ENCODE results near the gene STMN3. TPM values are rescaled to one million over a fixed set of nuclear protein-coding genes. Genes with fewer than 3 reads are reported as not detected.
"Not testable (repeated sequence)": the region's sequence is repeated elsewhere in the genome, so short reads cannot be mapped to it uniquely, and the experiment has no call there.

STMN3 gene
- total RNA-seq, 4 donors from 2014 or later, result 14.2 to 20.7 (median 17.0) TPM

GRCh38 chr20:63678667-63679465 is 25.6 kb upstream of the STMN3 start:
- peaks cover 50% of the 10 kb centered on the region for H3K36me3 ChIP-seq
- no peak overlapping the region for H3K4me3 ChIP-seq
- no peaks in the 10 kb centered on the region for H3K27me3 ChIP-seq
- H3K9me3 ChIP-seq, result no peaks in the 10 kb centered on the region
- no peak for TF ChIP-seq POLR2AphosphoS5 (IDR thresholded peaks at IDR 0.05)
- TF ChIP-seq EP300 (IDR thresholded peaks at IDR 0.05), result no peak
- TF ChIP-seq POLR2A (IDR thresholded peaks at IDR 0.05), result no peak
- TF ChIP-seq, protein P1, sequence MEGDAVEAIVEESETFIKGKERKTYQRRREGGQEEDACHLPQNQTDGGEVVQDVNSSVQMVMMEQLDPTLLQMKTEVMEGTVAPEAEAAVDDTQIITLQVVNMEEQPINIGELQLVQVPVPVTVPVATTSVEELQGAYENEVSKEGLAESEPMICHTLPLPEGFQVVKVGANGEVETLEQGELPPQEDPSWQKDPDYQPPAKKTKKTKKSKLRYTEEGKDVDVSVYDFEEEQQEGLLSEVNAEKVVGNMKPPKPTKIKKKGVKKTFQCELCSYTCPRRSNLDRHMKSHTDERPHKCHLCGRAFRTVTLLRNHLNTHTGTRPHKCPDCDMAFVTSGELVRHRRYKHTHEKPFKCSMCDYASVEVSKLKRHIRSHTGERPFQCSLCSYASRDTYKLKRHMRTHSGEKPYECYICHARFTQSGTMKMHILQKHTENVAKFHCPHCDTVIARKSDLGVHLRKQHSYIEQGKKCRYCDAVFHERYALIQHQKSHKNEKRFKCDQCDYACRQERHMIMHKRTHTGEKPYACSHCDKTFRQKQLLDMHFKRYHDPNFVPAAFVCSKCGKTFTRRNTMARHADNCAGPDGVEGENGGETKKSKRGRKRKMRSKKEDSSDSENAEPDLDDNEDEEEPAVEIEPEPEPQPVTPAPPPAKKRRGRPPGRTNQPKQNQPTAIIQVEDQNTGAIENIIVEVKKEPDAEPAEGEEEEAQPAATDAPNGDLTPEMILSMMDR (IDR thresholded peaks at IDR 0.05), result no peak
- WGBS, result 88% methylated on average over 26 of the region's 38 CpGs
- no peak for DNase-seq (ENCODE audit: low spot score in 2 of 2)
- H3K27ac ChIP-seq, result no peak overlapping the region
- peaks cover 29% of the 10 kb centered on the region for H3K4me1 ChIP-seq

- Histone ChIP-seq H3K36me3 (peaks cover 56% of the 10 kb centered on the region), H3K27ac (no peak overlapping the region), H3K9me3 (no peaks in the 10 kb centered on the region), H3K27me3 (no peaks in the 10 kb centered on the region), H3K4me3 (no peak overlapping the region), H3K4me1 (peaks cover 21% of the 10 kb centered on the region)
- TF ChIP-seq POLR2A (IDR thresholded peaks at IDR 0.05) (no peak), POLR2AphosphoS5 (IDR thresholded peaks at IDR 0.05) (no peak), EP300 (IDR thresholded peaks at IDR 0.05) (no peak)
- TF ChIP-seq, protein P1 (IDR thresholded peaks at IDR 0.05), result no peak
- 54% methylated on average over 9 of the region's 13 CpGs for WGBS
- DNase-seq (ENCODE audit: low spot score in 2 of 2), result no peak
Observed at GRCh38 chr20:63678071-63678470, 24.8 kb upstream of the STMN3 start.

- H3K9me3 ChIP-seq, result no peaks in the 10 kb centered on the region
- TF ChIP-seq POLR2AphosphoS5 (IDR thresholded peaks at IDR 0.05) (no peak), POLR2A (IDR thresholded peaks at IDR 0.05) (no peak), EP300 (IDR thresholded peaks at IDR 0.05) (no peak)
- TF ChIP-seq, protein P1 (IDR thresholded peaks at IDR 0.05), result no peak
- H3K27me3 ChIP-seq, result no peaks in the 10 kb centered on the region
- H3K36me3 ChIP-seq, result peaks cover 64% of the 10 kb centered on the region
- H3K4me1 ChIP-seq, result peaks cover 5% of the 10 kb centered on the region
- 96% methylated on average over 18 of the region's 20 CpGs for WGBS
- H3K27ac ChIP-seq, result no peak overlapping the region
- H3K4me3 ChIP-seq, result no peak overlapping the region
- no peak for DNase-seq (ENCODE audit: low spot score in 2 of 2)
Observed at GRCh38 chr20:63675681-63676368, 22.6 kb upstream of the STMN3 start.

DNA sequence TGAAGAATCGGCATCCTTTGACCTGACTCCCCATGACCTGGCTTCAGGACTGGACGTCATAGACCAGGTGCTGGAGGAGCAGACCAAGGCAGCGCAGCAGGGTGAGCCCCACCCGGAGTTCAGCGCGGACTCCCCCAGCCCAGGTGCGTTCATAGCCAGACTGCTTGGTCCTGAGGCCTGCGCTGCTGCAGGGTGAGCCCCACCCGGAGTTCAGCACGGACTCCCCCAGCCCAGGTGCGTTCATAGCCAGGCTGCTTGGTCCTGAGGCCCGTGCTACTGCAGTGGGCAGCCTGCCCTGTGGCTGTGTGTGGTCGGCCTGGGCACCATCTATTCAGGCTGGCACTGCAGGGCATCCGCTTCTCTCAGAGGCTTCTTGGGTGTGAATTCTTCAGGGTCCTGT is 20.7 kb upstream of the STMN3 start:
- Histone ChIP-seq H3K4me1 (peaks cover 5% of the 10 kb centered on the region), H3K4me3 (no peak overlapping the region), H3K27ac (no peak overlapping the region), H3K27me3 (no peaks in the 10 kb centered on the region), H3K36me3 (peaks cover 50% of the 10 kb centered on the region), H3K9me3 (no peaks in the 10 kb centered on the region)
- no peak for DNase-seq (ENCODE audit: low spot score in 2 of 2)
- TF ChIP-seq, protein P1 (IDR thresholded peaks at IDR 0.05), result no peak
- TF ChIP-seq EP300 (IDR thresholded peaks at IDR 0.05) (no peak), POLR2A (IDR thresholded peaks at IDR 0.05) (no peak), POLR2AphosphoS5 (IDR thresholded peaks at IDR 0.05) (no peak)
- 95% methylated on average over 14 of the region's 14 CpGs for WGBS

DNA sequence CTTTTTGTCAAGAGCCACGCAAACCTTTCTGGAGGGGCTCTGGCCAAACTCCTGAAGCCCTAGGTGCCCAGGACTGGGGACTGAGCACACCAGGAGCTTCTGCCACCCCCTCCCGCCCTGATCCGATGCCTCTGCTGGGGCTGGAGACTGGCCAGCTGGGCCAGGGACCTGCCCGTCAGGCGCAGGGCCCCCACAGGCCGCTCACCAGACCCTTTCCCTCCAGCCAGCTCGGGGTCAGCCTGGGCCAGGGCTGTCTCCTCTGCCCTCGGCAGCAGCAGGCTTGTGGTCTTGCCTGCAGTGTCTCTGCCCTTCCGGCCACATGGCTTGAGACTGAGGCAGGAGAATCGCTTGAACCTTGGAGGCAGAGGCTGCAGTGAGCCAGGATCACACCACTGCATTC is 19.4 kb upstream of the STMN3 start:
- Histone ChIP-seq H3K27ac (no peak overlapping the region), H3K4me1 (no peaks in the 10 kb centered on the region), H3K9me3 (no peaks in the 10 kb centered on the region), H3K36me3 (peaks cover 53% of the 10 kb centered on the region), H3K4me3 (no peak overlapping the region), H3K27me3 (no peaks in the 10 kb centered on the region)
- DNase-seq (ENCODE audit: low spot score in 2 of 2), result no peak
- TF ChIP-seq, protein P1 (IDR thresholded peaks at IDR 0.05), result no peak
- no peak for TF ChIP-seq EP300 (IDR thresholded peaks at IDR 0.05)
- TF ChIP-seq POLR2AphosphoS5 (IDR thresholded peaks at IDR 0.05), result no peak
- no peak for TF ChIP-seq POLR2A (IDR thresholded peaks at IDR 0.05)
- 93% methylated on average over 10 of the region's 10 CpGs for WGBS

- not testable (repeated sequence) for DNase-seq (ENCODE audit: low spot score in 2 of 2); H3K4me3 ChIP-seq; H3K4me1 ChIP-seq; H3K27me3 ChIP-seq; H3K9me3 ChIP-seq; H3K27ac ChIP-seq
- 94% methylated on average over 12 of the region's 12 CpGs for WGBS
- peaks cover 61% of the 10 kb centered on the region for H3K36me3 ChIP-seq
Observed at GRCh38 chr20:63671695-63672094, 18.5 kb upstream of the STMN3 start.
